Trophoblast cell (in vitro differentiated cells and primary cell): Measurements from ENCODE around the gene TAF13.
A peak's percentile ranks its signal among the peaks of the same experiment; 100 is the strongest.

ENCODE experiments used
- DNase-seq, 2 donors: peaks; one replicate each; pipeline ENCODE4 v3.0.0-alpha.2; 2016
- H2AFZ ChIP-seq: 2 replicates; pipeline ENCODE4 v1.6.1; 2013; ENCODE audit warnings: low read length, moderate library complexity, mild to moderate bottlenecking; ENCODE audit not compliant: insufficient read depth, poor library complexity
- H2AK5ac ChIP-seq: 2 replicates; pipeline ENCODE4 v1.6.1; 2013; ENCODE audit warnings: mild to moderate bottlenecking, low read length
- H2BK120ac ChIP-seq: 2 replicates; pipeline ENCODE4 v1.6.1; 2013; ENCODE audit warnings: low read length, mild to moderate bottlenecking, moderate library complexity; ENCODE audit not compliant: insufficient read depth, poor library complexity
- H2BK12ac ChIP-seq: 2 replicates; pipeline ENCODE4 v1.6.1; 2013; ENCODE audit warnings: mild to moderate bottlenecking, low read length, moderate library complexity
- H2BK5ac ChIP-seq: 2 replicates; pipeline ENCODE4 v1.6.1; 2013; ENCODE audit warnings: low read length, low read depth, moderate library complexity, mild to moderate bottlenecking; ENCODE audit not compliant: poor library complexity
- H3K14ac ChIP-seq: 2 replicates; pipeline ENCODE4 v1.6.1; 2013; ENCODE audit warnings: mild to moderate bottlenecking, low read length
- H3K18ac ChIP-seq: 2 replicates; pipeline ENCODE4 v1.6.1; 2013; ENCODE audit warnings: mild to moderate bottlenecking, low read length
- H3K23ac ChIP-seq: 2 replicates; pipeline ENCODE4 v1.6.1; 2013; ENCODE audit warnings: low read length
- H3K27ac ChIP-seq: 2 replicates; pipeline ENCODE4 v1.5.1; 2013; ENCODE audit warnings: low read depth, mild to moderate bottlenecking, inconsistent platforms, low read length, moderate library complexity
- H3K27me3 ChIP-seq: 2 replicates; pipeline ENCODE4 v1.6.1; 2013; ENCODE audit warnings: inconsistent platforms, mild to moderate bottlenecking, low read length, moderate library complexity; ENCODE audit not compliant: insufficient read depth
- H3K36me3 ChIP-seq, 2 experiments: 1 replicate in 1 of 2; 2 replicates in 1 of 2; pipeline ENCODE4 v1.6.1; 2013; ENCODE audit warnings: low read length in 2 of 2, mild to moderate bottlenecking in 2 of 2, moderate library complexity in 1 of 2; ENCODE audit not compliant: insufficient read depth in 2 of 2, control insufficient read depth in 1 of 2
- H3K4ac ChIP-seq: 2 replicates; pipeline ENCODE4 v1.6.1; 2013; ENCODE audit warnings: low read depth, mild to moderate bottlenecking, low read length, moderate library complexity
- H3K4me1 ChIP-seq, 2 experiments: 1 replicate in 1 of 2; 2 replicates in 1 of 2; pipeline ENCODE4 v1.6.1; 2013; ENCODE audit warnings: low read length in 2 of 2, mild to moderate bottlenecking in 2 of 2, moderate library complexity in 1 of 2; ENCODE audit not compliant: insufficient read depth in 2 of 2, control insufficient read depth in 1 of 2
- H3K4me2 ChIP-seq: 2 replicates; pipeline ENCODE4 v1.6.1; 2013; ENCODE audit warnings: inconsistent platforms, mild to moderate bottlenecking, low read length, moderate library complexity
- H3K4me3 ChIP-seq: 2 replicates; pipeline ENCODE4 v1.5.1; 2013; ENCODE audit warnings: mild to moderate bottlenecking, low read depth, low read length, inconsistent platforms
- H3K79me1 ChIP-seq: one replicate; pipeline ENCODE4 v1.6.1; 2013; ENCODE audit warnings: low read length
- H3K79me2 ChIP-seq: 2 replicates; pipeline ENCODE4 v1.6.1; 2013; ENCODE audit warnings: low read length, mild to moderate bottlenecking; ENCODE audit not compliant: control insufficient read depth, insufficient read depth, poor library complexity
- H3K9ac ChIP-seq: 2 replicates; pipeline ENCODE4 v1.6.1; 2013; ENCODE audit warnings: mild to moderate bottlenecking, low read length
- H3K9me3 ChIP-seq: 2 replicates; pipeline ENCODE4 v1.6.1; 2013; ENCODE audit warnings: low read depth, mild to moderate bottlenecking, control low read depth, inconsistent platforms, low read length; ENCODE audit not compliant: insufficient read depth
- H4K12ac ChIP-seq: 2 replicates; pipeline ENCODE4 v1.6.1; 2013; ENCODE audit warnings: low read depth, mild to moderate bottlenecking, low read length, moderate library complexity
- H4K8ac ChIP-seq: 2 replicates; pipeline ENCODE4 v1.6.1; 2013; ENCODE audit warnings: low read depth, mild to moderate bottlenecking, low read length, moderate library complexity
- H4K91ac ChIP-seq: one replicate; pipeline ENCODE4 v1.6.1; 2013; ENCODE audit warnings: low read depth, mild to moderate bottlenecking, low read length, moderate library complexity
- WGBS: extraction: QIAGEN DNeasy Blood & Tissue Kit; methylation state at CpG from one replicate; pipeline ENCODE4 v1.1.7; 2013; ENCODE audit warnings: missing lambda C conversion rate; ENCODE audit not compliant: insufficient read length, insufficient coverage; ENCODE audit errors: extremely low coverage; 5-methylcytosine and 5-hydroxymethylcytosine counted together

The TAF13 gene

DNA sequence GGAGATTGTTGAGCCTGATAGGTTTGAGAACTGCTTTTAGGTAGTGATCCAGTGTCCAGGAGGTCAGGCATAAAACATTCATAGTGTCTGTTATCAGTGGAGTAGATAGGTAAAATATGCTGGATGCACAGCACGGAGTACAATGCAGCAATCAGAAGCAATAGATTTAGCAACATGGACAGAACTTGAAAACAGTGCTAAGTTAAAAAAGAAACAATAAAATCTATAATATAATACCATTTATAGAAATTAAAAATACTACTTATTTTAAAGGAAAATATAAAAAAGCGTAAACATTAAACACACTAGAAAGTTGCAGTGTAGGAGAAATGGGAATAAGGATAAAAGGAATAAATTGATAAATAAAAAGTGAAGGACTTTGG, 3.4 kb upstream of the TAF13 start:
- H2BK12ac ChIP-seq, result no peak overlapping the region

DNA sequence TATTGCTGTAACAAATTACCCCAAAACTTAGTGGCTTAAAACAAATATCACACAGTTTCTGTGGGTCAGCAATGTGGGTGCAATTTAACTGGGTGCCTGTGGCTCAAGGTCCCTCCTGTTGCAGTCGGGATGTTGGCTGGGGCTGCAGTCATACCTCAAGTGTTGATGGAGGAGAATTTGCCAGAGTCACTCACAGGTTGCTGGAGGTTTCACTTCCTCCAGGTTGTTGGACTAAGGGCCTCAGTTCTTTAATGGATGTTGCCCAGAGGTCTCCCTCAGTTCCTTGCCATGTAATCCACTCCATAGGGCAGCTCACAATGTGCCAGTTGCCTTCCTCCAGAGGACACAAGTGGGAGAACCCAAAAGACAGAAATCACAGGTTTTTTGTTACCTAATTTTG, 2.5 kb upstream of the TAF13 start:
- H3K79me2 ChIP-seq, result peaks cover 3% of the 10 kb centered on the region
- H3K14ac ChIP-seq, result no peak overlapping the region
- no peak overlapping the region for H4K8ac ChIP-seq
- no peak overlapping the region for H2BK120ac ChIP-seq
- H3K9me3 ChIP-seq, result peaks cover under 1% of the 10 kb centered on the region
- no peak overlapping the region for H3K23ac ChIP-seq
- no peak overlapping the region for H2AFZ ChIP-seq
- H3K4me2 ChIP-seq, result no peak overlapping the region
- no peak overlapping the region for H4K12ac ChIP-seq
- H4K91ac ChIP-seq, result no peak overlapping the region
- no peaks in the 10 kb centered on the region for H3K27me3 ChIP-seq
- no peak overlapping the region for H2BK12ac ChIP-seq
- no peak overlapping the region for H3K27ac ChIP-seq
- DNase-seq, result no peak
- no peak overlapping the region for H3K4me3 ChIP-seq
- no peak overlapping the region for H3K18ac ChIP-seq
- H3K4me1 ChIP-seq, result no peaks in the 10 kb centered on the region
- H3K79me1 ChIP-seq, result peaks cover 5% of the 10 kb centered on the region
- H2AK5ac ChIP-seq, result no peak overlapping the region
- no peak overlapping the region for H3K4ac ChIP-seq
- H3K36me3 ChIP-seq, result peaks cover 6% of the 10 kb centered on the region in 2 experiments
- WGBS, result no CpG with 5 or more reads among the region's 1 CpG
- H2BK5ac ChIP-seq, result no peak overlapping the region
- H3K9ac ChIP-seq, result no peak overlapping the region

More for the DNA sequence above, 3.4 kb upstream of the TAF13 start:
- DNase-seq, result no peak
- Histone ChIP-seq H3K4me3 (no peak overlapping the region), H2AFZ (no peak overlapping the region), H3K4ac (no peak overlapping the region), H3K79me1 (peaks cover 5% of the 10 kb centered on the region), H4K12ac (no peak overlapping the region), H3K9me3 (no peaks in the 10 kb centered on the region), H3K23ac (no peak overlapping the region), H2BK120ac (no peak overlapping the region), H3K36me3 (no peaks in the 10 kb centered on the region), H3K18ac (no peak overlapping the region), H3K4me2 (no peak overlapping the region), H4K91ac (peak overlapping the region; percentile 24), H3K4me1 (no peaks in the 10 kb centered on the region), H3K14ac (no peak overlapping the region), H3K27ac (no peak overlapping the region), H3K27me3 (no peaks in the 10 kb centered on the region), H4K8ac (no peak overlapping the region), H3K79me2 (peaks cover 3% of the 10 kb centered on the region), H3K9ac (no peak overlapping the region), H2BK5ac (no peak overlapping the region), H2AK5ac (no peak overlapping the region)
- no CpG with 5 or more reads among the region's 2 CpGs for WGBS

DNA sequence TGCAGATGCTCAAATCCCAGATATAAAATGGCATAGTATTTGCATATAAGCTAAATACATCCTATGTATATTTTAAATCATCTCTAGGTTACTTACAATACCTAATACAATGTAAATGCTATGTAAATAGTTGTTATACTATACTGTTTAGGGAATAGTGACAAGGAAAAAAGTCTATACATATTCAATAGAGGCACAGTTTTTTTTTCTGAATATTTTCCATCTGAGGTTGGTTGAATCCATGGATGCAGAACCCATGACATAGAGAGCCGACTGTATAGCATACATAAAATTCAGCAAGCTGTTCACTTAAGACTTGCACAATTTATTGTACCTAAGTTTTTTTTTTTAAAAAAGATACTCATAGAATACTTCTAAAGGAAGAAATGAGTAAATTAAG, 6.5 kb downstream of the TAF13 start:
- H3K4me3 ChIP-seq, result no peak overlapping the region
- H2BK5ac ChIP-seq, result no peak overlapping the region
- H2BK12ac ChIP-seq, result no peak overlapping the region
- peaks cover 2% of the 10 kb centered on the region for H3K9me3 ChIP-seq
- no CpG with 5 or more reads among the region's 1 CpG for WGBS
- peaks cover 7 to 14% of the 10 kb centered on the region in 2 experiments for H3K4me1 ChIP-seq
- no peak overlapping the region for H3K4me2 ChIP-seq
- H2BK120ac ChIP-seq, result no peak overlapping the region
- H2AFZ ChIP-seq, result no peak overlapping the region
- H4K91ac ChIP-seq, result no peak overlapping the region
- H3K23ac ChIP-seq, result no peak overlapping the region
- H3K27me3 ChIP-seq, result no peaks in the 10 kb centered on the region
- no peak overlapping the region for H3K27ac ChIP-seq
- no peak overlapping the region for H3K18ac ChIP-seq
- no peak overlapping the region for H3K9ac ChIP-seq
- H4K12ac ChIP-seq, result no peak overlapping the region
- H2AK5ac ChIP-seq, result no peak overlapping the region
- no peak overlapping the region for H3K14ac ChIP-seq
- H3K79me1 ChIP-seq, result peaks cover 1% of the 10 kb centered on the region
- H4K8ac ChIP-seq, result no peak overlapping the region
- peaks cover 27 to 28% of the 10 kb centered on the region in 2 experiments for H3K36me3 ChIP-seq
- DNase-seq, result no peak
- peaks cover 3% of the 10 kb centered on the region for H3K79me2 ChIP-seq
- H3K4ac ChIP-seq, result no peak overlapping the region

DNA sequence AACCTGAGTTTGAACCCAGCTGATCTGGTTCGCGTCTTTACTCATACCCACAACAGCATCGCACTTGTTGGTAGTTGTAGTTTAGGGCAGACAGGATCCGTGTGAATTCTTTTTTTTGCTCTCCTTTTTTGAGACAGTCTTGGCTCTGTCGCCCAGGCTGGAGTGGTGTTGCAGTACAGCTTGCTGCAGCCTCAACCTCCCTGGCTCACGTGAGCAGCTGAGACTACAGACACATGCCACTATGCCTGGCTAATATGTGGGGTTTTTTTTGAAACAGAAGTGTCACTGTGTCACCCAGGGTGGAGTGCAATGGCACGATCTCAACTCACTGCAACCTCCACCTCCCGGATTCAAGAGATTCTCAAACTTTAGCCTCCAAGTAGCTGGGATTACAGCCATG, 7.9 kb downstream of the TAF13 start:
- Histone ChIP-seq H3K36me3 (peaks cover 22 to 26% of the 10 kb centered on the region in 2 experiments), H4K8ac (no peak overlapping the region), H3K14ac (no peak overlapping the region), H2BK5ac (no peak overlapping the region), H3K79me1 (peaks cover 1% of the 10 kb centered on the region), H4K91ac (no peak overlapping the region), H2BK12ac (no peak overlapping the region), H3K79me2 (peaks cover 3% of the 10 kb centered on the region), H3K4ac (no peak overlapping the region), H2AFZ (no peak overlapping the region), H3K4me3 (no peak overlapping the region), H3K4me1 (peaks cover 7 to 14% of the 10 kb centered on the region in 2 experiments), H3K9me3 (no peaks in the 10 kb centered on the region), H2BK120ac (no peak overlapping the region), H3K27ac (peak overlapping the region; percentile 4), H2AK5ac (no peak overlapping the region), H3K27me3 (no peaks in the 10 kb centered on the region), H3K23ac (no peak overlapping the region), H4K12ac (no peak overlapping the region), H3K9ac (peak overlapping the region; percentile 66), H3K18ac (peak overlapping the region; percentile 50), H3K4me2 (no peak overlapping the region)
- WGBS, result no CpG with 5 or more reads among the region's 8 CpGs
- DNase-seq, result no peak
